B cell (primary cell): ENCODE data around the gene PRELID2.

Source experiments
- EZH2 ChIP-seq: IDR thresholded peaks from 2 replicates; pipeline ENCODE4 v1.6.1; 2012; ENCODE audit warnings: borderline replicate concordance, low read depth, mild to moderate bottlenecking, moderate library complexity, low read length; ENCODE audit not compliant: insufficient read depth, poor library complexity, severe bottlenecking
- TF ChIP-seq, protein P1 (sequence below): fragments of 200-600 bp; IDR thresholded peaks from one replicate; pipeline ENCODE4 v1.8.0; 2022; ENCODE audit warnings: antibody characterized with exemption, mild to moderate bottlenecking

DNA sequence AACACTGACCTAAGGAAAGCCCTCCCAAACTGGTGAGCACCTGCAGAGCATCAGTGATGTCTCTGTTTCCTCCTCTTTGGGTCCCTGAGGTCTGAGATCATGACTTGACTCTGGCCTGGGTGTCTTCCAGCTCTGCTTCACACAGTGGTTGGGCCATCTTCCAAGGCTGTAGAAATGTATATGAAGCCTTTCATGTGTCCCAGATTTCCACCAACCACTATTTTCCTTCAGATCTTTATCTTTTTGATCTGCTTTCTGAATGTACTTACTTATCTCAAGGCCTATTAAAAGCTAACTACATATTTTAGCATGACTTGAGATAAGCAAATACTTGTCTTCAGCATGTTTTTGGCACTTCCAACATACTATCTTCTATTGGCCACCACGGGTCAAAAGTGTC, 47.1 kb downstream of the PRELID2 start:
- TF ChIP-seq, protein P1, sequence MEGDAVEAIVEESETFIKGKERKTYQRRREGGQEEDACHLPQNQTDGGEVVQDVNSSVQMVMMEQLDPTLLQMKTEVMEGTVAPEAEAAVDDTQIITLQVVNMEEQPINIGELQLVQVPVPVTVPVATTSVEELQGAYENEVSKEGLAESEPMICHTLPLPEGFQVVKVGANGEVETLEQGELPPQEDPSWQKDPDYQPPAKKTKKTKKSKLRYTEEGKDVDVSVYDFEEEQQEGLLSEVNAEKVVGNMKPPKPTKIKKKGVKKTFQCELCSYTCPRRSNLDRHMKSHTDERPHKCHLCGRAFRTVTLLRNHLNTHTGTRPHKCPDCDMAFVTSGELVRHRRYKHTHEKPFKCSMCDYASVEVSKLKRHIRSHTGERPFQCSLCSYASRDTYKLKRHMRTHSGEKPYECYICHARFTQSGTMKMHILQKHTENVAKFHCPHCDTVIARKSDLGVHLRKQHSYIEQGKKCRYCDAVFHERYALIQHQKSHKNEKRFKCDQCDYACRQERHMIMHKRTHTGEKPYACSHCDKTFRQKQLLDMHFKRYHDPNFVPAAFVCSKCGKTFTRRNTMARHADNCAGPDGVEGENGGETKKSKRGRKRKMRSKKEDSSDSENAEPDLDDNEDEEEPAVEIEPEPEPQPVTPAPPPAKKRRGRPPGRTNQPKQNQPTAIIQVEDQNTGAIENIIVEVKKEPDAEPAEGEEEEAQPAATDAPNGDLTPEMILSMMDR, result no peak
- TF ChIP-seq EZH2, result no peak
